Measurements from ENCODE around the gene TNFSF18.

GRCh38 chr1:173017792-173018191 is 32.9 kb downstream of the TNFSF18 start:
- TF ChIP-seq POLR2A (IDR thresholded peaks at IDR 0.05; ENCODE audit: low read length) = no peak
- no peak for TF ChIP-seq GATA1 (IDR thresholded peaks at IDR 0.05; ENCODE audit: low read depth, low read length)

Measured in erythroblast (primary cell).